HS-5 (cell line): Measurements from ENCODE around the gene UNC45B.
"Not testable (repeated sequence)": the region's sequence is repeated elsewhere in the genome, so short reads cannot be mapped to it uniquely, and the experiment has no call there.

Source experiments
- DNase-seq: peaks from one replicate; pipeline ENCODE4 v3.0.0-alpha.2; 2012; ENCODE audit warnings: low read depth

The UNC45B gene

GRCh38 chr17:35170968-35171771, 23.6 kb downstream of the UNC45B start:
- peak; percentile 10 for DNase-seq

GRCh38 chr17:35171834-35172233, 24.2 kb downstream of the UNC45B start:
- peak; percentile 15 for DNase-seq

- not testable (repeated sequence) for DNase-seq
These were observed 24.7 kb downstream of the UNC45B start for GRCh38 chr17:35172321-35172720.

- DNase-seq = no peak
These were observed 27.3 kb downstream of the UNC45B start for GRCh38 chr17:35174835-35175334.

- no peak for DNase-seq
These were observed 28.2 kb downstream of the UNC45B start for GRCh38 chr17:35175638-35176415.

- no peak for DNase-seq
These were observed 29.3 kb downstream of the UNC45B start for GRCh38 chr17:35176897-35177296.

GRCh38 chr17:35179379-35179778, 31.8 kb downstream of the UNC45B start:
- DNase-seq = not testable (repeated sequence)

- DNase-seq = no peak
These were observed 35.7 kb downstream of the UNC45B start for GRCh38 chr17:35183332-35183731.

- DNase-seq = no peak
These were observed 36.7 kb downstream of the UNC45B start for GRCh38 chr17:35184274-35184673.

- DNase-seq = no peak
These were observed 38.2 kb downstream of the UNC45B start for GRCh38 chr17:35185849-35186248.

- no peak for DNase-seq
These were observed 39.9 kb downstream of the UNC45B start for GRCh38 chr17:35187481-35187880.

GRCh38 chr17:35188111-35188510, 40.5 kb downstream of the UNC45B start:
- DNase-seq = no peak

GRCh38 chr17:35189291-35189690, 41.7 kb downstream of the UNC45B start:
- no peak for DNase-seq

- DNase-seq = no peak
These were observed 43.5 kb downstream of the UNC45B start for GRCh38 chr17:35191001-35191695.

- no peak for DNase-seq
These were observed 45.1 kb downstream of the UNC45B start for GRCh38 chr17:35192708-35193107.

GRCh38 chr17:35194001-35194400, 46.4 kb downstream of the UNC45B start, which contains the start of gene SLC35G3:
TSS of gene SLC35G3 (minus strand) at chr17:35194393. CDS start at chr17:35194307, 86 bp downstream.
- DNase-seq = not testable (repeated sequence)

- DNase-seq = not testable (repeated sequence)
These were observed 47.4 kb downstream of the UNC45B start for GRCh38 chr17:35195062-35195461.

- DNase-seq = not testable (repeated sequence)
These were observed 55.0 kb downstream of the UNC45B start for GRCh38 chr17:35202582-35202981.

GRCh38 chr17:35210741-35211140, 63.1 kb downstream of the UNC45B start:
- DNase-seq = no peak

GRCh38 chr17:35212668-35213067, 65.1 kb downstream of the UNC45B start:
- DNase-seq = no peak

GRCh38 chr17:35213412-35213940, 65.9 kb downstream of the UNC45B start:
- no peak for DNase-seq

- DNase-seq = no peak
These were observed 66.6 kb downstream of the UNC45B start for GRCh38 chr17:35214192-35214591.
